GM21515 (cell line): ENCODE measurements around the gene ACP2.

Experiments
- ATAC-seq: cut with Tn5 transposase; IDR thresholded peaks from one replicate; pipeline ENCODE4 v1.9.1; 2021; ENCODE audit not compliant: unreplicated experiment

Gene ACP2

DNA sequence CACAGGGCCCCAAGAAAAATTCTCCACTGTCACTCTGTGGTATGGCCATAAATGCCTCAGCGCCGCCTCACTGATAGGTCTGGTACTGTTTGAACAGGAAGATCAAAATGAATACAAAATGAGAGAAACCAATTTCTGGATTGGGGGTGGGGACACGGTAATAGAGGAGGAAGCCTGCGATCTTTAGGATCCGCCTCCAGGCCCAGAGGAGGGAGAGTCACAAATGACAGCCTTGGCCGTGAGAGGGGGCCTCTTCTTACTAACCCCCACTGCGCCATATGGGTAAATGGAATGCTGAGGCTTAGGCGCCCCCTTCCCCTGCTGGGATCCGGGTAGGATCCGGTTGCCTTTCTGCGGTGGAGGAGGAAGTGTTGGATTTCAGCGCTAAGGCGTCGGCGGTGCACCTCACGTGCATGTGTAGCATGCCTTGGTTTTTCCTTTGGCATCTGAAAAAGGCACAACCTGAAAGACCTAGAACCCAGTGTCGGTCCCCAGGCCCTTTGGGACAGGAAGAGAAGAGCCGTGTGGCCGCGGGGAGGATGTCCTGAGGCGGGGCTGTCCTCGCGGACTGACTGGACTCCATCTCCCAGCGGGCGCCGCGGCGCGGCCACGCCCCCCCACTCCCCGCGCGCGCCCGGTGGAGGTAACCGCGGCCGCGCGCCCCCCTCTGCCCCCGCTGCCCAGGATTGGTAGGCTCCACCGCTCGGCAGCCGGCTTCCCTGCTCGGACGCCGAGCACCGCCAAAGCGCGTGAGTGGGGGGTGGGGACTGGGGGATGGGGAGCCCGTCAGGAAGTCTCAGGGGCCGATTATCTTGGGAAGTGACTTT lies 20.6 kb upstream of the ACP2 start:
- peak; percentile 42 for ATAC-seq

DNA sequence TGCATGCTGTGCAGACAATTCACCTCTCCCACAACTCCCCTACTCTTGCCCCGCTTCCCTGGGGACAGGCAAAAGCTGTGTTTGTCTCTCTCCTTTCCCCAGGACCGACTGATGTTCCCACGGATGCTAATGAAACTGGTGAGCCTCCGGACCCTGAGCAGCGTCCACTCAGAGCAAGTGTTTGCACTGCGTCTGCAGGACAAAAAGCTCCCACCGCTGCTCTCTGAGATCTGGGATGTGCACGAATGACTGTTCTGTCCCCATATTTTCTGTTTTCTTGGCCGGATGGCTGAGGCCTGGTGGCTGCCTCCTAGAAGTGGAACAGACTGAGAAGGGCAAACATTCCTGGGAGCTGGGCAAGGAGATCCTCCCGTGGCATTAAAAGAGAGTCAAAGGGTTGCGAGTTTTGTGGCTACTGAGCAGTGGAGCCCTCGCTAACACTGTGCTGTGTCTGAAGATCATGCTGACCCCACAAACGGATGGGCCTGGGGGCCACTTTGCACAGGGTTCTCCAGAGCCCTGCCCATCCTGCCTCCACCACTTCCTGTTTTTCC lies 19.9 kb upstream of the ACP2 start:
- no peak for ATAC-seq

DNA sequence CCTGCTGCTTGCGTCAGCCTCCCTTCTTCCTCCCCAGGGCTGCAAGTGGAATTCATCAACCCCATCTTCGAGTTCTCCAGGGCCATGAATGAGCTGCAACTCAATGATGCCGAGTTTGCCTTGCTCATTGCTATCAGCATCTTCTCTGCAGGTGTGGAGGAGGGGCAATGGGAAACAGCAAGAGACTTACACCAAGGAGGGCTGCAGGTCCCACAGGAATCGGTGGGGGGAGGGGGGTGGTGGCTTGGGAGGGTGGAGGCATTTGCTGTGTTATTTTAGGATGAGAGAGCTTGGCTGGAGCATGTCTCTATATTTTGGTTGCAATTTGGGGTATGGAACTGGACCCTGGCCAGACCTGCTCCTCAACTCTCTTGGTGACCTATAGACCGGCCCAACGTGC lies 19.3 kb upstream of the ACP2 start:
- ATAC-seq, result no peak

DNA sequence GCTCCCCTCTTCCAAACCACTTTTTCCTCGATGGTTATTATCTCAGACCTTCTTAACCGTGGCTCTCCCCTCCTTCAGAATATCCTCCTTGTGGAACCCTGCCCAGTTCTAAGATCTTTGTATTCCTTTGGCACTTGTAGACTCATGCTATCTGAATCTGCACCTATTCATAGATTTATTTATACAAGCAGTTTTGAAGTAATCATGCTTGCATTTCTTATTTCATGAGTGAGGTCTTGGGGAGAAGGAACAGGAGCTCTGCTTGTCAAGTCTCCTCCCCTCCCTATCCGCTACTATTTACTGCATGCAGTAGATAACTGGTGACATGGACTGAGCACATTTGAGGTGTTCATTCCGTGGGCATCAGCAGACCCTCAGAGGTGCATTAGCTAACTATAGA lies 15.9 kb upstream of the ACP2 start:
- no peak for ATAC-seq

DNA sequence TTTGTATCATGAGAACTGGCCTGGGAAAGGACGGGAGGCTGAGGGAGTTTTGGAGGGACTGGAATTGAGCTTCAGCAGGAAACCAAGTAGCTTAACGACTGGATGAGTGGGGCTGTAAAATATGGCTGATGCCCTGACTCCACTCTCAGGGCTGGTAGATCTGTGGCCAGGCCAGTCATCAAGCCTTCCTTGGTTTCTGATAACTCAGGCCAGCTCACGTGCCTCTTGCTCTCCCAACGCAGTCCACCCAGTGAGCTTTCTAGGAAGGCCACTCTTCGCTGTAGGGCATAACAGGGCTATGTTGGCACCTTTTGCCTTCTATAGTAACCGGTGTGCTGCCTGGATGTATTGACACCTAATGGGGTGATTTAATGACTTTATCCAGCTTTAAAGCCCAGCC lies 15.5 kb upstream of the ACP2 start:
- ATAC-seq, result no peak

DNA sequence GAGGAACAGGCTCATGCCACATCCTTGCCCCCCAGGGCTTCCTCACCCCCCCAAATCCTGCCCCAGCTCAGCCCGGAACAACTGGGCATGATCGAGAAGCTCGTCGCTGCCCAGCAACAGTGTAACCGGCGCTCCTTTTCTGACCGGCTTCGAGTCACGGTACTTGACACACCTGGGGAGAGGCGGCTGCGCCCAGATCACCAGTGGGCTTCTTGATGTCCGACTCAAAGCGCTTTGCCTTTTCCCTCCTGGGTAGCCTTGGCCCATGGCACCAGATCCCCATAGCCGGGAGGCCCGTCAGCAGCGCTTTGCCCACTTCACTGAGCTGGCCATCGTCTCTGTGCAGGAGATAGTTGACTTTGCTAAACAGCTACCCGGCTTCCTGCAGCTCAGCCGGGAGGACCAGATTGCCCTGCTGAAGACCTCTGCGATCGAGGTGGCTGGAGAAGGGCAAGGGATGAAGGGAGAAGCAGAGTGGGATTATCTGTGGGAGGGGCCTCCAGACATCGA lies 12.7 kb upstream of the ACP2 start:
- ATAC-seq, result no peak

DNA sequence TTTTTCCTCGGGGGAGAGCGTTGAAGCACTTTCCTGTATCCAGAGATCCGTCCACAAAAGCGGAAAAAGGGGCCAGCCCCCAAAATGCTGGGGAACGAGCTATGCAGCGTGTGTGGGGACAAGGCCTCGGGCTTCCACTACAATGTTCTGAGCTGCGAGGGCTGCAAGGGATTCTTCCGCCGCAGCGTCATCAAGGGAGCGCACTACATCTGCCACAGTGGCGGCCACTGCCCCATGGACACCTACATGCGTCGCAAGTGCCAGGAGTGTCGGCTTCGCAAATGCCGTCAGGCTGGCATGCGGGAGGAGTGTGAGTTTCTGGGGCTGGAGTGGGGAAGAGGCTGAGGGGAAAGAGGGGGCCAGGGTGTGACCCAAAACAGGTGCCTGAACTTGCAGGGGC lies 11.8 kb upstream of the ACP2 start:
- ATAC-seq, result no peak

DNA sequence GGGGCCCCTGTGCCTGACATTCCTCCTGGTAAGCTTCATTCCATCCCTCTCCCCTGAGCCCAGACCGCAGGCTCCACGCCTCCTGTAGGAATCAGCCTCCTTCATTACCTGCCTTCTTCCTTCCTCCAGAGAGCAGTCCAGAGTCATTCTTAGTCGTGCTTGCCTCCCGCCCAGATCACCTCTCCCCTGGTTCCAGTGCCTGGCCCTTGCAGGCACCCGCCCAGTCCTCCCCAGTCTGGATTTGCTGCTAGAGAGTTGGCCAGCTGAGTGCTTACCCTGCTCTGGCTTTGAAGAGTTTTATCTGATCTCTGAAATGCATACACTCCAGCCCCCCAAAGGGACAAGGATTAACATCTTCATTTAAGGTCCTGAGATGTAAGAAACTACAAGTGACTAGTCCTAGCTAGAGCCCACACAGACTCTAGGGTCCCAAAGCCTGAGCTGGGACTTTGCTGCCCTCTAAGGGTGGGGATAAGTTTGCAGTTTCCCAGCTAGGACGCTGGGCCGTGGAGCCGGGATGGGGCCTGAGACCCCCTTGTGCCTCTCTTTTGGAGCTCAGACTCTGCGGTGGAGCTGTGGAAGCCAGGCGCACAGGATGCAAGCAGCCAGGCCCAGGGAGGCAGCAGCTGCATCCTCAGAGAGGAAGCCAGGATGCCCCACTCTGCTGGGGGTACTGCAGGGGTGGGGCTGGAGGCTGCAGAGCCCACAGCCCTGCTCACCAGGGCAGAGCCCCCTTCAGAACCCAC lies 10.8 kb upstream of the ACP2 start:
- no peak for ATAC-seq

DNA sequence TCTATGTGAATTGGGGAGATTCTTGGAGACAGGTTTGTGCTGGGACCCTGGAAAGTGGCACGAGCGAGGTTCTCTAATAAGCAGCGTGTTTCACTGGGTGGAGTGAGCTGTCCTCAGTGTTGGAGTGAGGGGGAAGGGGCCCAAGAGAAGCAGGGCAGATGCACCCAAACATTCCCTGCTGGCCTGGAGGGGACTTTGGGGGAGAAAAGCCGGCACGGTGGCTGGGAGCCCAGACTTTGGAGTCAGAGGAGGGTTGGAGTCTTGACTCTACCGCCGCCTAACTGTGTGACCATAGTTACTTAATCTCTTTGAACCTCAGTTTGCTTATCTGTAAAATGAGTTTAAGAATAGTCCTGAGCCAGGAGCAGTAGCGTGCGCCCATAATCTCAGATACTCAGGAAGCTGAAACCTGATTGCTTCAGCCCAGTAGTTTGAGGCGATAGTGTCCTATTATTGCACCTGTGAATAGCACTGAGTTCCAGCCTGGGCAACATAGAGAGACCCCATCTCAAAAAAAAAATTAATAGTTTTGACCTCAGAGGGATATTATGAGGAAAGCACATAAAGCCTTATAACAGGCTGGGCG lies 9.8 kb upstream of the ACP2 start:
- no peak for ATAC-seq

DNA sequence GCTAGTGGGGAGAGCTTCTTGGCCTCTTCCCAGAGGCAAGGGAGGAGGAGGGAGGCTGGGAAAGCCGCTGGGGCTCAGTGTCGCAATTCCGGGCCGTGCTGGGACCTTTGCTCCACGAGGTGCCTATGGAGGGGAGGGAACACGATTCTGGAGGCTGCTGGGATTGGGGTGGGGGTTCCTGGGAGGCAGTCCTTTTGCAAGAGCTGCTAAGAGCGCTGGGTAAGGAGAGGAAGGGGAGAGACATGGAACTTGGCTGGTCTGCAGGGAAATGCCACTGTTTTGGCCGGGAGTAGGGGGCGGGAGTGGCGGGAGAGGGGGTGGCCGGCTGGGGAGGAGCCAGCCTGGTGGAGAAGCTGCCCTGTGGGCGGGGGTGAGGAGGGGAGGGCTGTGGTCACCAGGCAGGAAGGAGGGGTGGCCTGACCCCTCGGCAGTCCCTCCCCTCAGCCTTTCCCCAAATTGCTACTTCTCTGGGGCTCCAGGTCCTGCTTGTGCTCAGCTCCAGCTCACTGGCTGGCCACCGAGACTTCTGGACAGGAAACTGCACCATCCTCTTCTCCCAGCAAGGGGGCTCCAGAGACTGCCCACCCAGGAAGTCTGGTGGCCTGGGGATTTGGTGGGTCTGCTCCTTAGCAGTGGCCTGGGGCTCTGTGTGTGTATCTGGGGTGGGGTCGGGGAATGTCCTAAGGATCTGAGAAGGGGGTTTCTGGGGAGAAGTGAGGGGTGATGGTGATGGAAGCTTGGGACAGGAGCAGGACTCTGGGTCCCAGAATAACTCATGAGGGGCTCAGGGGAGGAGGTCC lies 9.1 kb upstream of the ACP2 start, which contains the start of gene NR1H3:
TSS of gene NR1H3 (plus strand) at position 480 of the 800 bp plus-strand sequence. CDS start 1,221 bp downstream, outside the sequence.
- ATAC-seq, result no peak

DNA sequence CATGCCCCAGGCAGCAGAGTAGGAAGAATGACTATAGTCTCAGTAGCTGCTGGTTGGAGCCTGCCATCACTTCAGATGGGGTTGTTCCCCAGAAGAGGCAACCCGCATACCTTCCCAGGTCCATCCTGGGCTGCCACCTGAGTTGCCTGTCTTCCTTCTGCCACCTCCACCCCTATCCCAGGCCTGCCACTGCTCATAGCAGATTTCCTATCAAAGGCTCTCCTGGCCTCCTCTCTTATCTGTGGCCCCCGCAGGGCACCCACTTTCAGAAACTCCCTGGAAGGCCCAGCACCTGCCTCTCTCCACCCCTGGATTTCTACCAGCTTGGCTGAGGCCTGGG lies 8.5 kb upstream of the ACP2 start:
- no peak for ATAC-seq

DNA sequence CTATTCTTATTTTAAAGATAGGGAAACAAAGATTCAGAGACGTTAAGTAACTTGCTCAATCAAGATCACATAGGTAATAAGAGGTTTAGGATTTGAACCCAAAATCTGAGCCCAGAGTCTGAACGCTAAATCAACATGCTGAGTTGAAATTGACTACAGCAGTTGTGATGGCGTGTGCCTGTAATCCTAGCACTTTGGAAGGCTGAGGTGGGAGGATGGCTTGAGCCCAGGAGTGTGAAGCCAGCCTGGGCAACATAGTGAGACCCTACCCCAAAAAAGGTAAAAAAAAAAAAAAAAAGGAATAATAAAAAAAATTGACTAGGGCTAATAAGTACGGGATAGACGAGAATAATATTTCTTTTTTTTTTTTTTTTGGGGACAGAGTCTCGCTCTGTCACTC lies 7.8 kb upstream of the ACP2 start:
- no peak for ATAC-seq

DNA sequence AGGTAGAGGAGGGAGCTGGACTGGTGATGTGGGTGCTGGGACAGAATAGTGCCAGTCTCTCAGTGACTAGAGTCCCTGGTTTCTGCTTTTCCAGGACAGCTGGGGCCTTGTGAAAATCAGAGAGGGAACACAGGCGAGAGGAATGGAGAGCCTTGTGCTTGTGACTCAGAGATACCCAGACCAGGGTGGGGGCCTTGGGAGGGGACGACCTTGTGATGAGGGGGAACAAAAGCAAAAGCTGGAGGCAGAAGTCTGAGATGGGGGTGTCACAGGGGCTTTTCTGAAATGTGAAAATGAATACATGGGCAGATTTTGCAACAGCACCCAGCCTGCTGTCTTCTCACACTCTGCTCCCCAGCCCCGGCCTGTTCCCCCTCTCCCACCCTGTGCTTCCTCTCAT lies 5.8 kb upstream of the ACP2 start:
- ATAC-seq, result no peak

DNA sequence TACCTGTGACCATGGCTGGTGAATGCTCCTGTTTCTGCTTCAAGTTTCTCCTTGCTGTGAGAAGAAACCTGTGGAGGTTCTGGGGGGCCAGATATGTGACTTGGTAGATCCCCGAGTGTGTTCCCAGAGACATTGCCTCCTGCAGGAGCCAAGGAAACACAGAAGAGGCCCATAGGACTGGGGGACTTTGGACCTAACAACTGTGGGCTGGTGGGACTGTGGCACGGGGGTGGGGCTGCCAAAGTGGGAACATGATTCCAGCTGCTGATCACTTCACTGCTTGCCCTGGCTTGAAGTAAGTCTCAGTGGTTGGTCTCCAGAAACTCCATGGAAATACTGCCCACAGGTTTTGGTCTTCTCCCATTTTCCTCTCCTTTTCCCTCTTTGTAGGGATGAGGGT lies 5.0 kb upstream of the ACP2 start:
- ATAC-seq, result no peak

DNA sequence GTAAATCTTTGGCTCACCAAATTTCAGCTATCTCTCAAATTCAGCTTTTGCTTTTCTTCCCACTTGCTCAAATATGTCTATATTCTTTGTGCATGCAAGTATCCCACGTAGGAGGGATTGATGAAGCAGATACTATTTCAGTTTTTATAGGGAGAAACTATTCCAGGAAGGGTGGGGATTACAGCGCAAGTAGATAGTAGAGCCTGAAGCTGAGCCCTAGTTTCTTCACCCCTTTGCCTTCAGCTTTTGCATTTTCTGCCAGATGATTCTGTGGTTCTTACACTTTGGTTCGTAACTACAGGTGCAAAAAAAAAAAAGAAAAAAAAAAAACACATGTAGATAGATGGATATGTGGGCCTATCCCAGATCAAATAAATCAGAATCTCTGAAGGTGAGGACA lies 3.1 kb upstream of the ACP2 start:
- ATAC-seq, result no peak

DNA sequence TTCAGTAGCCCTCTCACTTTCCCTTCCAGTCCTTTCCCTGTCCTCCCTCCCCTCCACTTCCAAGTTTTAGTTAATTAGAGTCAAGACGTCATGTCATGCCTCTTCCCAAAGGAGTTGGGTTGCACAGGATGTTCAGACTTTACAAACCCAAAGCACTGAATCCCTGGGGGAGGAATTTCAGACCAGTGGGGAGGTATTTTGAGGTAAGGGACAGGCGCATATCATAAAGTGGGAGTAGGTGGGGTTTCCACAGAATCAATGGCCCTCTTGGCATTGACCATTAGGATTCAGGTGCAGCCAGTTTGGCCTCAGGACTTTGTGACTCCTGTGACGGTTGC lies 733 bp upstream of the ACP2 start:
- no peak for ATAC-seq

DNA sequence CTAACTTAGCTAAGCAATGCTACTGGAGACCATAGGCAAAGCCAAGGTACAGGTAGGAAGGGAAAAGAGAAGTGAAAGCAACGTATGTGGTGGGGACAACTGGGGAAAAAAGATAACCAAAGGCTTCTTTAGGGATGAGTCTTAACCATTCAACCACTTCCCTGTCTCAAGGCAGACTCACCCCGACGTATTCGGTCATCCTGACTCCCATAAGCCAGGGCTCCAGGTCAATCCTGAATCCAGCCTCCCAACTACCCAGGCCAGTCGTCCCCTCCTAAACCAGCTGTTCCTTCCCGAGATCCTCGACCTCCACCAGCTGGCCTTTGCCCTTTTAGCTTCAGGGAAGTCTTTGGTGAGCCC lies 330 bp downstream of the ACP2 start:
- peak; percentile 38 for ATAC-seq

DNA sequence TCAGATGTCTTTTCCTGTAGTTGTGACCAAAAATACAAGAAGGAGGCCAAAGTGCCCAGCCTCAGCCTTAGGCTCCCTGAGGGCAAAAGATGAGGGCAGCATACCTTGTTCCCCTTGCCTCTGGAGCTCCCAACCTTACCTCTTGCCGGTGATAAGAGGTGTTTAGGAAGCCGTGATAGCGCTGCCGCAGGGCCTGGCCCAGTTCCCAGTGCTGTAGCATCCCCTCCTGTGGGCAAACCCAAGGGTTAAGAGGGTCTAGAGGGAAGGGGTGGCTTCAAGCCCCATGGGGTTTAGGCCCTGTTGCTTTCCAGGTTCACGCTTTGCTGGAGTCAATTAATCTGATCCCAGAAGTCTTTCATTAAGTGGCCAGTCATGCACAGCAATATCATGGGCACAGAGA lies 1.1 kb downstream of the ACP2 start:
- ATAC-seq, result no peak

DNA sequence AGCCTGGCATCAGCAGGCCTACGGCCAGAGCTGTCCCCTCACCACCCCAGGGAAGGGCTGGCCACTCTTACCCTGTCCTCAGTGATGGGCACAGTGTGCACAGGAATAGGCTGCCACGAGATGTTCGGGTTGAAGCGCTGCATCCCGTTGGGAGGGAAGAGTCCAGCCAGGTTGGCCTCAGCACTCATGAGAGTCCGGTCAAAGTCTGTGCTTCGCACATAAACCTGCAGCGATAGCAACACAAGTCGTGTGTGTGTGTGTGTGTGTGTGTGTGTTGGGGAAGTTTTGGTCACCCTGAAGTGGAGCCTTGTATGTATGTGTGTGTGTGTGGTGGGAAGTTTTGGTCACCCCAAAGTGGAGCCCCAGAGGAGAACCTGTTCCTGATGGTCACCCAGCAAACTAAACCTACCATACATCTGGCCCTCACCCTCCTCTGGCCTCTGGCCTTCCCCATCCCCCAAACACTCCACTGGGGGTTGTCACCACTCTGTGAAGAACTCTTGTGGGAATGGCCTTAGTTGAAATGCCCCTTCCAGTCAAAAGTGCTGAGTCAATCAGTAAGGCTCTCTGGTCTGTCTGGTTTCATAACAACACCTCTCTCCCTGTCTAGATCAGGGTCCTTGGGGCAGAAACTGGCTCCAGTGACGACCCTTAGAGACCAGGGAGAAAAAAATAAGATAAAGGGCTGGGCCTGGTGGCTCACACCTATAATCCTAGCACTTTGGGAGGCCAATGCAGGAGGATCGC lies 2.8 kb downstream of the ACP2 start:
- no peak for ATAC-seq
